HEK293 (cell line): ENCODE results near the gene UBL7.

Source experiments
- CTCF ChIA-PET: fragments of 350-600 bp; formaldehyde crosslinking; extraction: SDS; loops from one replicate; lab custom pipeline; 2021; ENCODE audit warnings: antibody characterized with exemption; lab: Yijun Ruan, JAX
- POLR2A ChIA-PET: fragments of 300-600 bp; formaldehyde crosslinking; extraction: SDS; loops from one replicate; lab custom pipeline; 2020; ENCODE audit warnings: antibody characterized with exemption, inconsistent platforms; lab: Yijun Ruan, JAX
- H3K27ac ChIP-seq: fragments of 200-500 bp; sonication (Bioruptor generic); 2 replicates; pipeline ENCODE4 v1.5.1; 2014; ENCODE audit warnings: low read depth, low read length, control low read depth, inconsistent platforms; ENCODE audit errors: extremely low read depth
- H3K36me3 ChIP-seq, 2 experiments: fragments of 200-500 bp in 1 of 2; sonication (Bioruptor generic) in 1 of 2; 1 replicate in 1 of 2; 2 replicates in 1 of 2; pipeline ENCODE4 v1.5.1; 2014 to 2017; ENCODE audit warnings: inconsistent platforms in 2 of 2, low read length in 2 of 2; ENCODE audit not compliant: control insufficient read depth in 2 of 2, insufficient read depth in 1 of 2
- H3K4me1 ChIP-seq: fragments of 200-500 bp; sonication (Bioruptor generic); 2 replicates; pipeline ENCODE4 v1.5.1; 2014; ENCODE audit warnings: mild to moderate bottlenecking, low read length, inconsistent platforms; ENCODE audit not compliant: control insufficient read depth, insufficient read depth
- H3K4me3 ChIP-seq: 2 replicates; pipeline ENCODE4 v1.5.1; 2011; ENCODE audit warnings: low read depth, mild to moderate bottlenecking, control low read depth, low read length, moderate library complexity
- H3K9me3 ChIP-seq: fragments of 200-500 bp; sonication (Bioruptor generic); 2 replicates; pipeline ENCODE4 v1.5.1; 2014; ENCODE audit warnings: low read depth, low read length, inconsistent platforms; ENCODE audit not compliant: control insufficient read depth, insufficient read depth
- EGR2 ChIP-seq: fragments of 450-650 bp; formaldehyde crosslinking; IDR thresholded peaks from 2 replicates; pipeline ENCODE4 v1.5.1; 2016; ENCODE audit warnings: low read depth, missing biosample characterization, missing genetic modification characterization
- GLIS1 ChIP-seq: fragments of 450-650 bp; formaldehyde crosslinking; IDR thresholded peaks from 2 replicates; pipeline ENCODE4 v1.5.1; 2016; ENCODE audit warnings: missing biosample characterization, missing genetic modification characterization
- GLIS2 ChIP-seq: fragments of 450-650 bp; formaldehyde crosslinking; IDR thresholded peaks from 2 replicates; pipeline ENCODE4 v1.5.1; 2016; ENCODE audit warnings: missing biosample characterization, missing genetic modification characterization
- HOXA7 ChIP-seq: sonication (generic); formaldehyde crosslinking; IDR thresholded peaks from 2 replicates; pipeline ENCODE4 v1.8.1; 2022; ENCODE audit warnings: missing genetic modification reagents, borderline replicate concordance
- OSR2 ChIP-seq: fragments of 450-650 bp; formaldehyde crosslinking; IDR thresholded peaks from 2 replicates; pipeline ENCODE4 v1.5.1; 2016; ENCODE audit warnings: missing biosample characterization, missing genetic modification characterization
- REPIN1 ChIP-seq: fragments of 450-650 bp; formaldehyde crosslinking; IDR thresholded peaks from 2 replicates; pipeline ENCODE4 v1.5.1; 2017; ENCODE audit warnings: missing biosample characterization, missing genetic modification characterization, low read depth
- SCRT2 ChIP-seq: fragments of 450-650 bp; formaldehyde crosslinking; IDR thresholded peaks from 2 replicates; pipeline ENCODE4 v1.5.1; 2016; ENCODE audit warnings: missing biosample characterization, missing genetic modification characterization
- YY2 ChIP-seq: fragments of 450-650 bp; formaldehyde crosslinking; IDR thresholded peaks from 2 replicates; pipeline ENCODE4 v1.5.1; 2016; ENCODE audit warnings: missing biosample characterization, missing genetic modification characterization
- ZBTB1 ChIP-seq: fragments of 450-650 bp; formaldehyde crosslinking; IDR thresholded peaks from 2 replicates; pipeline ENCODE4 v1.5.1; 2016; ENCODE audit warnings: missing biosample characterization, missing genetic modification characterization
- ZBTB21 ChIP-seq: fragments of 450-650 bp; formaldehyde crosslinking; IDR thresholded peaks from 2 replicates; pipeline ENCODE4 v1.5.1; 2017; ENCODE audit warnings: missing biosample characterization, missing genetic modification characterization
- ZBTB7A ChIP-seq: fragments of 450-650 bp; formaldehyde crosslinking; IDR thresholded peaks from 2 replicates; pipeline ENCODE4 v1.5.1; 2016; ENCODE audit warnings: low read depth, missing biosample characterization, missing genetic modification characterization
- ZFHX2 ChIP-seq: fragments of 450-650 bp; formaldehyde crosslinking; conservative IDR thresholded peaks from 2 replicates; pipeline ENCODE4 v1.5.1; 2016; ENCODE audit warnings: missing biosample characterization, missing genetic modification characterization
- ZIC2 ChIP-seq: fragments of 450-650 bp; formaldehyde crosslinking; IDR thresholded peaks from 2 replicates; pipeline ENCODE4 v1.5.1; 2016; ENCODE audit warnings: missing biosample characterization, missing genetic modification characterization
- ZNF133 ChIP-seq: fragments of 450-650 bp; formaldehyde crosslinking; IDR thresholded peaks from 2 replicates; pipeline ENCODE4 v1.5.1; 2016; ENCODE audit warnings: missing biosample characterization, missing genetic modification characterization
- ZNF146 ChIP-seq: fragments of 450-650 bp; formaldehyde crosslinking; IDR thresholded peaks from 2 replicates; pipeline ENCODE4 v1.5.1; 2016; ENCODE audit warnings: missing biosample characterization, missing genetic modification characterization
- ZNF202 ChIP-seq: fragments of 450-650 bp; formaldehyde crosslinking; IDR thresholded peaks from 2 replicates; pipeline ENCODE4 v1.5.1; 2016; ENCODE audit warnings: missing biosample characterization, missing genetic modification characterization, borderline replicate concordance
- ZNF24 ChIP-seq: fragments of 450-650 bp; formaldehyde crosslinking; IDR thresholded peaks from 2 replicates; pipeline ENCODE4 v1.5.1; 2016; ENCODE audit warnings: missing biosample characterization, missing genetic modification characterization
- ZNF391 ChIP-seq: fragments of 450-650 bp; formaldehyde crosslinking; IDR thresholded peaks from 2 replicates; pipeline ENCODE4 v1.5.1; 2016; ENCODE audit warnings: low read depth, missing biosample characterization, missing genetic modification characterization, borderline replicate concordance
- ZNF426 ChIP-seq: fragments of 450-650 bp; formaldehyde crosslinking; IDR thresholded peaks from 2 replicates; pipeline ENCODE4 v1.5.1; 2017; ENCODE audit warnings: missing biosample characterization, missing genetic modification characterization, mild to moderate bottlenecking, inconsistent platforms, moderate library complexity
- ZNF530 ChIP-seq: fragments of 450-650 bp; formaldehyde crosslinking; IDR thresholded peaks from 2 replicates; pipeline ENCODE4 v1.5.1; 2016; ENCODE audit warnings: low read depth, missing biosample characterization, missing genetic modification characterization
- ZNF560 ChIP-seq: fragments of 450-650 bp; formaldehyde crosslinking; IDR thresholded peaks from 2 replicates; pipeline ENCODE4 v1.5.1; 2017; ENCODE audit warnings: missing biosample characterization, missing genetic modification characterization, borderline replicate concordance
- ZNF571 ChIP-seq: fragments of 450-650 bp; formaldehyde crosslinking; IDR thresholded peaks from 2 replicates; pipeline ENCODE4 v1.5.0; 2017; ENCODE audit warnings: missing biosample characterization, missing genetic modification characterization
- ZNF664 ChIP-seq: fragments of 450-650 bp; formaldehyde crosslinking; IDR thresholded peaks from 2 replicates; pipeline ENCODE4 v1.5.1; 2016; ENCODE audit warnings: missing biosample characterization, missing genetic modification characterization
- ZNF670 ChIP-seq: fragments of 450-650 bp; formaldehyde crosslinking; IDR thresholded peaks from 2 replicates; pipeline ENCODE4 v1.5.1; 2016; ENCODE audit warnings: missing biosample characterization, missing genetic modification characterization, low read depth
- ZSCAN16 ChIP-seq: fragments of 450-650 bp; formaldehyde crosslinking; IDR thresholded peaks from 2 replicates; pipeline ENCODE4 v1.5.1; 2016; ENCODE audit warnings: missing biosample characterization, missing genetic modification characterization
- ZXDB ChIP-seq: fragments of 450-650 bp; formaldehyde crosslinking; IDR thresholded peaks from 2 replicates; pipeline ENCODE4 v1.5.1; 2016; ENCODE audit warnings: missing biosample characterization, missing genetic modification characterization
- TF ChIP-seq, protein P1 (sequence below): fragments of 450-650 bp; formaldehyde crosslinking; IDR thresholded peaks from 2 replicates; pipeline ENCODE4 v1.5.1; 2016; ENCODE audit warnings: missing biosample characterization, missing genetic modification characterization
- TF ChIP-seq, protein P2 (sequence below): fragments of 450-650 bp; formaldehyde crosslinking; IDR thresholded peaks from 2 replicates; pipeline ENCODE4 v1.5.1; 2016; ENCODE audit warnings: missing biosample characterization, missing genetic modification characterization

UBL7 gene

DNA sequence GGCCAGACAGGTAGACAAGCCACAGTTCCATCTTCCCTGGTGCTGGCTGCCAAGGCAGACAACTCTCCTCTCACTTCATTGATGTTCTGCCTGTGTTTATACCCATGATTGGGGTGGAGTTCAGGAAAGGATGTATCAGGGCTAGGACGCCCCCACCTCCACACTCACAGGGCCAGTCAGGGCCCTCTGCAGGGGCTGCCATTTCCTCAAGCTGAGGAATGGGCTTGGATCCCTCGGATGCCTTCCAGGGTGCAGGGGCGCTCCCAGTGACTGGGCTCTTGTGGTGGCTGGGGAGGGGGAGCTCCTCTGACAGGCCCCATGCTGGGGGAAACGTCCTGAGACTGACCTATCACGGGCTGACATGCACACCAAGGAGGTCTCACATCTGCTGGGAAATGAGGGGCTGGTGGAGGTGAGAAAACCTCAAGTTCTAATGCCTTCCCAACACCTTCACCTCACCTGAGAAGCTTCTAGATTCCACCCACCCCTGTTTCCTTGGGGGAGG is 58.6 kb downstream of the UBL7 start (continued):
- TF ChIP-seq ZNF670 (tag by site-specific recombination) (no peak), ZBTB21 (tag by site-specific recombination) (no peak), REPIN1 (tag by site-specific recombination) (no peak), ZNF133 (no peak), HOXA7 (CRISPR knock-in tag) (no peak), ZBTB1 (tag by site-specific recombination) (no peak), ZNF24 (tag by site-specific recombination) (no peak)

DNA sequence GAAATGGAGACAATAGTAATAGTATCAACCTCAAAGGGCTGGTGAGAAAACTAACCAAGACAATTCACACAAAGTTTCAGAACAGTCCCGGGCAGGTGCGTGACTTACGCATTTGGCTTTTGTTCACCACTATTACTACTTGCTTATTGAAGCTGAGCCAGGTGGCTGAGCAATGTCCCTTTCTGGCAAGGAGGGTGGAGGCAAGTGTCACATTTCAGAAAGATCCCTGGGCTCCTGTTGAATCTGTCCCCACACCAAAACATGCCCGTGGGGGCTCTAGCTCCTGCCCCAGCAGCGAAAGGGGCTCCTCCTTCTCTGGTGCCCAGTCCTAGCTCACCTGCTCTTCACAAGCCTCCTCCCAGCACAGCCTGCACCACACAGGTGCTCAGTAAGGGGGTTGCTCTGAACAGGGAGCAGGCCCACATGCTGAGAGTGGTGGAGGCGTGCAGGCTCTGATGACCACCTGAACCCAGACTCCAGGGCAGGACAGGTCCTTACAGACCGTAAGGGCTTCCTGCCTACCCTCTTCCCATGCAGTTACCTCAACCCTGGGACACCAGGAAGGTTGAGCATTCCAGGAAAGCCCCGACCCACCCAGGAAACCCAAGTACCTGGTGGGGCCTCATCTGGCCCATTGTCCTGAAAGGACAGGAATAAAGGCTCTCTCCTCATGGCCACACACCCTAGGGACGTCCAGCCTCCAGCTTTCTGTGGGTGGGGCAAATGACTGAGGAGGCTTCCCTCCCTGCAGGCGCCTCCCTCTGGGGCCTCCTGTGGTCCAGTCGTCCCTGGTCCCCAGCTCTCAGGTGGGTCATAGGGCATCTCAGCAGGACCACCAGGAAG is 59.8 kb downstream of the UBL7 start:
- H3K36me3 ChIP-seq, result no peaks in the 10 kb centered on the region
- no peak overlapping the region for H3K4me3 ChIP-seq
- TF ChIP-seq EGR2 (tag by site-specific recombination), result 0 out of 2 replicates have a peak, but pooled peaks have one; percentile 24
- TF ChIP-seq ZNF146 (tag by site-specific recombination), result no peak
- TF ChIP-seq YY2 (tag by site-specific recombination), result no peak
- no peak for TF ChIP-seq ZBTB7A (tag by site-specific recombination)
- no peak for TF ChIP-seq ZNF202 (tag by site-specific recombination)
- no peak for TF ChIP-seq ZNF391 (tag by site-specific recombination)
- TF ChIP-seq, protein P1, sequence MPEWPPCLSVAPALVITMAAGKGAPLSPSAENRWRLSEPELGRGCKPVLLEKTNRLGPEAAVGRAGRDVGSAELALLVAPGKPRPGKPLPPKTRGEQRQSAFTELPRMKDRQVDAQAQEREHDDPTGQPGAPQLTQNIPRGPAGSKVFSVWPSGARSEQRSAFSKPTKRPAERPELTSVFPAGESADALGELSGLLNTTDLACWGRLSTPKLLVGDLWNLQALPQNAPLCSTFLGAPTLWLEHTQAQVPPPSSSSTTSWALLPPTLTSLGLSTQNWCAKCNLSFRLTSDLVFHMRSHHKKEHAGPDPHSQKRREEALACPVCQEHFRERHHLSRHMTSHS (tag by site-specific recombination), result no peak
- peak; percentile 89 for TF ChIP-seq ZIC2 (tag by site-specific recombination)
- 0 out of 2 replicates have a peak, but pooled peaks have one; percentile 14 for TF ChIP-seq ZFHX2 (tag by site-specific recombination)
- no peak for TF ChIP-seq ZNF571 (tag by site-specific recombination)
- TF ChIP-seq ZNF426 (tag by site-specific recombination), result no peak
- no peak for TF ChIP-seq ZBTB1 (tag by site-specific recombination)
- TF ChIP-seq, protein P2, sequence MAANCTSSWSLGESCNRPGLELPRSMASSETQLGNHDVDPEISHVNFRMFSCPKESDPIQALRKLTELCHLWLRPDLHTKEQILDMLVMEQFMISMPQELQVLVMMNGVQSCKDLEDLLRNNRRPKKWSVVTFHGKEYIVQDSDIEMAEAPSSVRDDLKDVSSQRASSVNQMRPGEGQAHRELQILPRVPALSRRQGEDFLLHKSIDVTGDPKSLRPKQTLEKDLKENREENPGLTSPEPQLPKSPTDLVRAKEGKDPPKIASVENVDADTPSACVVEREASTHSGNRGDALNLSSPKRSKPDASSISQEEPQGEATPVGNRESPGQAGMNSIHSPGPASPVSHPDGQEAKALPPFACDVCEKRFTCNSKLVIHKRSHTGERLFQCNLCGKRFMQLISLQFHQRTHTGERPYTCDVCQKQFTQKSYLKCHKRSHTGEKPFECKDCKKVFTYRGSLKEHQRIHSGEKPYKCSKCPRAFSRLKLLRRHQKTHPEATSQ (tag by site-specific recombination), result no peak
- TF ChIP-seq GLIS1, result peak; percentile 84
- no peak for TF ChIP-seq ZSCAN16 (tag by site-specific recombination)
- no peak for TF ChIP-seq ZNF530 (tag by site-specific recombination)
- TF ChIP-seq ZNF664 (tag by site-specific recombination), result no peak
- TF ChIP-seq ZBTB21 (tag by site-specific recombination), result no peak
- no peak for TF ChIP-seq OSR2 (tag by site-specific recombination)
- TF ChIP-seq ZNF560, result no peak
- TF ChIP-seq SCRT2 (tag by site-specific recombination), result peak; percentile 51
- no peak; the same call in 1 of the 2 replicates for TF ChIP-seq GLIS2 (tag by site-specific recombination)
- no peak for TF ChIP-seq ZXDB (tag by site-specific recombination)
- CTCF ChIA-PET, result interaction anchor here (0.6 to 1.8 kb wide), 4 partner anchors 9 to 82 kb away, joined by 3 to 8 read pairs (median 6); no protein-coding TSS in a partner anchor
- no peaks in the 10 kb centered on the region for H3K9me3 ChIP-seq
- H3K27ac ChIP-seq, result no peak overlapping the region
- H3K4me1 ChIP-seq, result no peaks in the 10 kb centered on the region
- POLR2A ChIA-PET, result no interaction called here
